Large intestine (tissue), 3 donors: ENCODE measurements around the gene PHIP. TPM values are rescaled to one million over a fixed set of nuclear protein-coding genes. Genes with fewer than 3 reads are reported as not detected.

ENCODE experiments used
- DNase-seq, 2 donors: peaks; one replicate each; pipeline versions ENCODE4 v3.0.0 to v3.0.0-alpha.2; 2013
- H3K27ac ChIP-seq: one replicate; pipeline ENCODE4 v1.5.1; 2013; ENCODE audit warnings: low read length
- H3K27me3 ChIP-seq: 2 replicates; pipeline ENCODE4 v1.6.1; 2013; ENCODE audit warnings: low read length; ENCODE audit not compliant: control insufficient read depth, insufficient read depth
- H3K36me3 ChIP-seq: 2 replicates; pipeline ENCODE4 v1.6.1; 2013; ENCODE audit warnings: low read length; ENCODE audit not compliant: control insufficient read depth, insufficient read depth
- H3K4me1 ChIP-seq: one replicate; pipeline ENCODE4 v1.6.1; 2013; ENCODE audit warnings: low read length; ENCODE audit not compliant: control insufficient read depth, insufficient read depth
- H3K4me3 ChIP-seq: one replicate; pipeline ENCODE4 v1.5.1; 2013; ENCODE audit warnings: low read length
- H3K9me3 ChIP-seq: one replicate; pipeline ENCODE4 v1.6.1; 2013; ENCODE audit warnings: mild to moderate bottlenecking, low read depth, low read length, moderate library complexity; ENCODE audit not compliant: control insufficient read depth
- whole genome bisulfite sequencing: methylation state at CpG from one replicate; pipeline ENCODE4 v1.1.5; 2013; ENCODE audit warnings: low lambda C conversion rate; ENCODE audit not compliant: insufficient coverage; 5-methylcytosine and 5-hydroxymethylcytosine counted together
- polyA plus RNA-seq: library from polyadenylated mRNA; unstranded; fragments of 120-200 nt; gene quantifications from one replicate; pipeline ENCODE4 v1.2.1, GENCODE V29; 2013

The PHIP gene
- polyA plus RNA-seq, 1 donor = 32.5 TPM

GRCh38 chr6:79028641-79029314 lies 49.3 kb downstream of the PHIP start:
- DNase-seq = no peak
- no peak overlapping the region for H3K4me3 ChIP-seq
- 100% methylated on average over 1 of the region's 1 CpG for WGBS
- no peaks in the 10 kb centered on the region for H3K9me3 ChIP-seq
- no peaks in the 10 kb centered on the region for H3K27me3 ChIP-seq
- H3K4me1 ChIP-seq = no peaks in the 10 kb centered on the region
- no peak overlapping the region for H3K27ac ChIP-seq
- H3K36me3 ChIP-seq = peaks cover 25% of the 10 kb centered on the region

DNA sequence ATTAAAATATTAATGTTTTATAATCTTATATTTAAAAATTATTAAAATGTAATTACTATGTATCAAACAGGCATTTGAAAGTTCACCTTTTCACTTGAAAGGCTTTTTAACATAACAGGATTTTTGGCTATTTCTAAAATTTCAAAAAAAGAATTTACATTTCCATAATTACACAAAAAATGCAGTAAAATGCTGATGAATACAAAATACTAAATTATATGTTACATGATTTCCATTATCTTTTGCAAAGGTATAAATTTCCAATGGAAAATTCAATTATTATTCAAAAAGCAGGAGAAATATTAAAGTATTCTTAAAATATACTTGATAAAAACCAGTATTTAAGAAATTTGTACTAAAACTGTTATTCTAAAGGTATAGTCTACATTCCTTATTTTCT lies 66.1 kb downstream of the PHIP start:
- peaks cover 27% of the 10 kb centered on the region for H3K36me3 ChIP-seq
- H3K4me1 ChIP-seq = no peaks in the 10 kb centered on the region
- no peak overlapping the region for H3K27ac ChIP-seq

DNA sequence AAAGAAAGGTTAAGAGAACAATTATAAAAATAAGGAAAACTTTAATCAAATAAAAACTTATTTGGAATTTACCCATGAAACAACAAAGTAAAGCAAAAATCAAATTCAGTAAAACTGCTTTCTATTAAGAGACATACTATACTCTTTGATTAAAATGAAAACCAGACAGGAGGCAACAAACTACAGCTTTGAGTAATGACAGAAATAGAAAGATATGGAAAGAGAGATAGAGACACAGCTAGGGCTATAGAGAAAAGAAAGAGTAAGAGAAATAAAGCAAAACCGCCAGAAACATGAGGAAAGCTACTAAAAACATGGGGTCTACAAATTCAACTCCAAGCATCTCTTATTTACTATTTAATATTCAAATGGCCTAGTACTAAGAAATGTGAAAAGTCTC lies 67.6 kb downstream of the PHIP start:
- peaks cover 17% of the 10 kb centered on the region for H3K36me3 ChIP-seq
- WGBS = 100% methylated on average over 1 of the region's 1 CpG
- DNase-seq = no peak

More for the DNA sequence above, 66.1 kb downstream of the PHIP start:
- Histone ChIP-seq H3K27me3 (no peaks in the 10 kb centered on the region), H3K4me3 (no peak overlapping the region), H3K9me3 (no peaks in the 10 kb centered on the region)
- no peak for DNase-seq

GRCh38 chr6:79009819-79010218 lies 68.2 kb downstream of the PHIP start:
- DNase-seq = no peak
- no peaks in the 10 kb centered on the region for H3K9me3 ChIP-seq
- no CpG with 5 or more reads among the region's 1 CpG for WGBS

More for the DNA sequence above, 67.6 kb downstream of the PHIP start:
- no peaks in the 10 kb centered on the region for H3K27me3 ChIP-seq
- no peak overlapping the region for H3K27ac ChIP-seq
- H3K4me3 ChIP-seq = no peak overlapping the region
- H3K9me3 ChIP-seq = no peaks in the 10 kb centered on the region
- no peaks in the 10 kb centered on the region for H3K4me1 ChIP-seq

GRCh38 chr6:79005497-79005896 lies 72.6 kb downstream of the PHIP start:
- no peak for DNase-seq
- no peaks in the 10 kb centered on the region for H3K4me1 ChIP-seq
- WGBS = 80% methylated on average over 1 of the region's 1 CpG
- no peaks in the 10 kb centered on the region for H3K9me3 ChIP-seq
- H3K4me3 ChIP-seq = no peak overlapping the region
- peaks cover 28% of the 10 kb centered on the region for H3K36me3 ChIP-seq
- H3K27ac ChIP-seq = no peak overlapping the region
- no peaks in the 10 kb centered on the region for H3K27me3 ChIP-seq

More at GRCh38 chr6:79009819-79010218, 68.2 kb downstream of the PHIP start:
- Histone ChIP-seq H3K27ac (no peak overlapping the region), H3K27me3 (no peaks in the 10 kb centered on the region), H3K4me3 (no peak overlapping the region), H3K36me3 (peaks cover 12% of the 10 kb centered on the region), H3K4me1 (no peaks in the 10 kb centered on the region)

DNA sequence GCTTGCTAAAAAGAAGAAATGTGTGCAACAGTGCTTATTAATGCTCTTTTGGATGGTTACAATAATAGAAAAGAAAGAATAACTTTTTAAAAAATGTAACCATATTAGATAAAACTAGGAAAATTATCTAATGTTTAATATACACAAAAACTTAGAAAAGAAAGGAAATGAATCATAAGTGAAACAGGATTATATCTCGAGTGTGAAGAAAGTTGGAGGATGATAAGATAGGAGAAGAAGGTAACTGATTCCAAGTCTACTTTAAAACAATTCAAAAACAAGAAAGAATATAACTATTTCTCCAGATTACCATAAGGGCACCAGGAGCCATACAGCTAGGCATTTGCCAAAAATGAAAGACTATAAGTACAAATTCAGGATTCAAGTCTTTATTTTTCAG lies 73.0 kb downstream of the PHIP start:
- no peak for DNase-seq
- 25% methylated on average over 1 of the region's 1 CpG for WGBS
- Histone ChIP-seq H3K27me3 (no peaks in the 10 kb centered on the region), H3K36me3 (peaks cover 28% of the 10 kb centered on the region), H3K27ac (no peak overlapping the region), H3K9me3 (no peaks in the 10 kb centered on the region), H3K4me3 (no peak overlapping the region), H3K4me1 (no peaks in the 10 kb centered on the region)

DNA sequence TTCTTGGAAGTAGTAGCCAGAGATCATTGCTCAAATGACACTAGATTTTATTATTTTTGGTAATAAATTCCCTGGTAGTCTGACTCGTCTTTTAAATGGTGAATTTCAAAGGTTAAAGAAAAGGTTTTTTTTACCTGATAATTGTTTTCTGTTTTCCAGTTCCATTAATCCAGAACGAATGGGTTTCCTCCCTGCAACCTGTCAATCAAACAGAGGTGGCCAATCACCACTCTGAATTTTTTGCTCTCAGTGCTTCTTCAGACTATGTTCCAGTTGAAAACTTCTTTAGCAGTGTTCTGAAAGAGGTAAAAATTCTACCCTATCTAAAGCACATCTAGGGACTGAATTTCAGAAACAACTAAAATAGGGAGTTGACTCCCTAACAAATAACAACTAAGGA lies 73.8 kb downstream of the PHIP start:
- no peak overlapping the region for H3K27ac ChIP-seq
- no peaks in the 10 kb centered on the region for H3K27me3 ChIP-seq
- no peaks in the 10 kb centered on the region for H3K4me1 ChIP-seq
- WGBS = 100% methylated on average over 2 of the region's 2 CpGs
- no peaks in the 10 kb centered on the region for H3K9me3 ChIP-seq
- no peak for DNase-seq
- H3K36me3 ChIP-seq = peaks cover 25% of the 10 kb centered on the region
- no peak overlapping the region for H3K4me3 ChIP-seq

DNA sequence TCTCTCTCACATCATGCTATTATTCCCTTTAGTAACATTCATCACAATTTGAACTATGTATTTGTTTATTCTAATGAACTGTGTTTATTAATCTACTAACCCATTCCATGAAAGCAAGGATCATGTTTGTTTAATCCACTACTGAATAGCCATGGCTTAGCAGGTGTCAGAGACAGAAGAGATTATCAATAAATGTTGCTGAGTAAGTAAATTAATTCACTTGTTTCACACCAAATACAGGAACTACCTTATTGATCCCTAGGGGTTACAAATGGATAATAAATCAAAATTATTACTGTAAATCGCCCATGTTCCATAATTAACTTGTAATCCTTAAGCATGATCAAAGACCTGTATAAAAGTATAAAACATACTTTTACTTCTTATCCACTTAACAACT lies 76.6 kb downstream of the PHIP start:
- no peaks in the 10 kb centered on the region for H3K4me1 ChIP-seq
- peaks cover 34% of the 10 kb centered on the region for H3K36me3 ChIP-seq
- no CpG with 5 or more reads among the region's 1 CpG for WGBS
- H3K9me3 ChIP-seq = no peaks in the 10 kb centered on the region
- no peak for DNase-seq
- H3K27me3 ChIP-seq = no peaks in the 10 kb centered on the region
- H3K4me3 ChIP-seq = no peak overlapping the region
- H3K27ac ChIP-seq = no peak overlapping the region

DNA sequence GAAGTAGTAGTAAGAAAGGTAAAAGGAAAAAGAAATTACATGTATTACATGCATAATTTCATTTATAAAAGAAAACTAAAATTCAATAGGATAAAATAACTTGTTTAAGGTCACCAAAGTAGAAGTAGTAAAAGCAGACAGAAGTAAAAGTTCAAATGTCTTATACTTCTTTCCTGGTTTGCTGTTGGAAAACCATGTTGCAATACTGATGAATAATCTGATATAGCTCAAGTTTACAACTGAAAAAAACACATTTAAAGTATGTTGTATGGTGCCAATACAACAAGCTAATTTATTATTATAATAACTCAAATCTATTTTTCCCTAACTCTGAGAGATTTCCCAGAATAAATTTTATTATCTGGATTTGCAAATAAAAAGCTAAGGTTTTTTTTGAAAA lies 78.3 kb downstream of the PHIP start:
- H3K27ac ChIP-seq = no peak overlapping the region
- H3K27me3 ChIP-seq = no peaks in the 10 kb centered on the region
- no peaks in the 10 kb centered on the region for H3K9me3 ChIP-seq
- no peak overlapping the region for H3K4me3 ChIP-seq
- DNase-seq = no peak
- H3K4me1 ChIP-seq = no peaks in the 10 kb centered on the region
- H3K36me3 ChIP-seq = peaks cover 46% of the 10 kb centered on the region

DNA sequence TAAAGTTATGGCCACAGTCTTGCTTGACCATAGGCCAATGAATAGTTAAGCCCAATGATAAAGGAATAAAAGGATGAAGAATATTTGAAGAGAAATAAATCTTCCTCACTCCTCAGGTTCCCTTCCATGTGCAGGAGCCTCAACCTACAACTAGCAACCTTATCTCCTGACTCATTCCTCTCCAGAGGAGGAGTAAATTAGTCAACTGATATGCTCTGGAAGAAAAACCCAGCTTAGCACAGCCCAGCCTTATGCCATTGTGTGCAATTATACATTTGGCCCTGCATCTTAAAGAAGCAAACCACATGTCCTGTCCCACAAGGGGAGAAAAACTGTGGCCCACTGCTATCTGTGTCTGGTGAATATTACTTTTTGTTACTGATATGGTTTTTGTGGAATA lies 82.1 kb downstream of the PHIP start:
- DNase-seq = no peak
- peaks cover 59% of the 10 kb centered on the region for H3K36me3 ChIP-seq

GRCh38 chr6:78995346-78995745 lies 82.7 kb downstream of the PHIP start:
- DNase-seq = no peak
- Histone ChIP-seq H3K27me3 (no peaks in the 10 kb centered on the region), H3K27ac (no peak overlapping the region), H3K4me3 (no peak overlapping the region), H3K9me3 (peaks cover 3% of the 10 kb centered on the region), H3K36me3 (peaks cover 57% of the 10 kb centered on the region), H3K4me1 (no peaks in the 10 kb centered on the region)
- no CpG with 5 or more reads among the region's 1 CpG for WGBS

More for the DNA sequence above, 82.1 kb downstream of the PHIP start:
- H3K27me3 ChIP-seq = no peaks in the 10 kb centered on the region
- no peak overlapping the region for H3K4me3 ChIP-seq
- no peak overlapping the region for H3K27ac ChIP-seq
- H3K4me1 ChIP-seq = no peaks in the 10 kb centered on the region
- H3K9me3 ChIP-seq = peaks cover 3% of the 10 kb centered on the region
